ENCODE measurements around the gene MORC2.

Gene MORC2

DNA sequence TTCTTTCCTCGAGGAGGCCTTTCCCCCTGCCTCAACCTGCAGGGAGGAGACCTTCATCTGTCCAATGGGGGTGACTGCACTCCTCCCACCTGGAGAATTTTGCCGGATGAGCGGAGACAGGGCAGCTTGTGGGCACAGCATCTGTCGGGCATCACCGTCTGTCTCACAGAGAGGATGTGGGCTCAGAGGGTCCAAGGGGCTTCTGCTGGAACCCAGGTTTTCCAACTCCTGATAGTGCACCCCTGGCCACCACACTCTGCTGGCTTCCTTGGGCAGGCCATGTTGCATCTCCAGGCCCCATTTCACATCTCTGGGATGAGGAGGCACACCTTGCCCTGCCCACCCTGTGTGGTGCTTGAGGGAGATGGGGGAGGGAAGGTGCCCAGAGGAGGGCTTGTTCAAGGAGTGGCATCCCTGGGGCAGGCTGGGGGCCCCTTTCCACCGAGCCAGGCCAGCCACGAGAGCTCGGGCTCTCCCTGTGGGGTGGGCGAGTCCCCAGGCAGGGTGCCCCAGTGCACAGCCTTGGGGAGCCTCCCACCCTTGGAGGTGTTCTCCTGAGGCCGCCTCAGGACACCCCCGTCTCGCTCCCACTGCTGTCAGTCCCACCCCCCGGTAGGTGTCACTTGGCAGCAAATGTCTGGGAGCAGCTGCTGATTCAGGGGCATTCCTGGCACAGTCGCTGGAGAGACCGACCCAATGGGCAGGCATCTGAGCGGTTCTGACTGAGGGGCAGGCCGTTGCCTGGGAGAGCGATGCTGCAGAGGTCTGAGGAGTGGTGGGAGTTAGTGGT lies 84.2 kb downstream of the MORC2 start:
- TF ChIP-seq, protein P1, sequence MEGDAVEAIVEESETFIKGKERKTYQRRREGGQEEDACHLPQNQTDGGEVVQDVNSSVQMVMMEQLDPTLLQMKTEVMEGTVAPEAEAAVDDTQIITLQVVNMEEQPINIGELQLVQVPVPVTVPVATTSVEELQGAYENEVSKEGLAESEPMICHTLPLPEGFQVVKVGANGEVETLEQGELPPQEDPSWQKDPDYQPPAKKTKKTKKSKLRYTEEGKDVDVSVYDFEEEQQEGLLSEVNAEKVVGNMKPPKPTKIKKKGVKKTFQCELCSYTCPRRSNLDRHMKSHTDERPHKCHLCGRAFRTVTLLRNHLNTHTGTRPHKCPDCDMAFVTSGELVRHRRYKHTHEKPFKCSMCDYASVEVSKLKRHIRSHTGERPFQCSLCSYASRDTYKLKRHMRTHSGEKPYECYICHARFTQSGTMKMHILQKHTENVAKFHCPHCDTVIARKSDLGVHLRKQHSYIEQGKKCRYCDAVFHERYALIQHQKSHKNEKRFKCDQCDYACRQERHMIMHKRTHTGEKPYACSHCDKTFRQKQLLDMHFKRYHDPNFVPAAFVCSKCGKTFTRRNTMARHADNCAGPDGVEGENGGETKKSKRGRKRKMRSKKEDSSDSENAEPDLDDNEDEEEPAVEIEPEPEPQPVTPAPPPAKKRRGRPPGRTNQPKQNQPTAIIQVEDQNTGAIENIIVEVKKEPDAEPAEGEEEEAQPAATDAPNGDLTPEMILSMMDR (IDR thresholded peaks at IDR 0.05; ENCODE audit: low read depth, low read length) = no peak

DNA sequence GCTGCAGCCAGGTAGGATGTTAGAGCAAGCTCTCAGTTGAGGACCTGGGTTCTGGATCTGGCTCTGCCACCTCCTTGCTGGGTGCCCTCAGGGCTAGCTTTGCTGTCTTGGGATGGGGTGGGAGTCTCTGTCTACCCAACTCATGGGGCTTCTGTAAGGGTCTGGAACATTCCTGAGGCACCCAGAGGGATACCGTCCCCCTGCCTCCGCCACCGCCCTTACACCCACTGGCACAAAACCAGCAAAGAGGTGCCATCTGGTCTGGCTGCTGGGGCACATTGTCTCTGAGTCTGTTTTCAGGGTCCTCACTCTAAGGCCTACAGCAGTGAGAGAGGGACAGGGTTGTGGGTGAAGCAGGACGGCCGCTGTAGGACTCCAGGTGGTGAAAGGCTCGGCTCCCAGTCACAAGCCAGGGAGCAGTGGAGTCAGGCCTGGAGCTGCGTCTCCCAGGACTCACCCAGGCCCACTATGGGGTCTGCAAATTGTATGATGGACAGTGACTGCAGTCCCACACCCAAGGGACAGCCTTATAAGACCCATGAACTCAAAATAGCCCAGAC lies 84.9 kb downstream of the MORC2 start:
- H3K4me3 ChIP-seq (ENCODE audit: low read depth, low read length) = no peak overlapping the region
- TF ChIP-seq, protein P1 (IDR thresholded peaks at IDR 0.05; ENCODE audit: low read depth, low read length) = no peak
- no peak for DNase-seq (ENCODE audit: low read depth, low spot score)
- in situ Hi-C loops (cut with HindIII; ENCODE audit: low sequenced_read_pairs) = no loop called here

More for the DNA sequence above, 84.2 kb downstream of the MORC2 start:
- in situ Hi-C loops (cut with HindIII; ENCODE audit: low sequenced_read_pairs) = no loop called here
- no peak for DNase-seq (ENCODE audit: low read depth, low spot score)
- no peak overlapping the region for H3K4me3 ChIP-seq (ENCODE audit: low read depth, low read length)

DNA sequence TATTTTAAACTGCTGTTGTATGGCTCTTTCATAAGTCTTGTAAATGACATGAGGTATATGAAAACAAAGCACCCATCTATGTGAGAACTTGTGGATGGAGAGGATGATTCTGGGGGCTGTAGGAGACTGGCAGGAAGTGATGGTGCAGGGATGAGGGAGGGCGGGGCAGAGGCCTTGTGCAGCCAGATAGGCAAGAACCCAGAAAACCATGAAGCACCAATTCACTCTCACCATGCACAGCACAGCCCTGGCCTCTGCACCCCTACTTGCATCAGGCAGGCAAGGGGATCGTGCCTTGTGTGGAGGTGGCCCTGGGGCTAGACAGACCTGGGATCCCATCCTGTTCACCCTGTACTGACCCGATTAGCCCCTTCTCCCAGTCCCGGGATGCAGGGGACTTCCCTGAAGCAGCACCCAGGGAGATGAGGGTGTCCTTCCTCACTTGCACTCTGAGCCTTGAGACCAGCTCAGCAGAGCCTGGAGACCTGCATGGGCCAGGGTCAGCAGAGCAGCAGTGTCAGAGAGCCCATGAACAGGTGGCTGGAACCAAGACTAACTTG lies 85.5 kb downstream of the MORC2 start:
- TF ChIP-seq, protein P1 (IDR thresholded peaks at IDR 0.05; ENCODE audit: low read depth, low read length) = no peak
- in situ Hi-C loops (cut with HindIII; ENCODE audit: low sequenced_read_pairs) = no loop called here
- no peak overlapping the region for H3K4me3 ChIP-seq (ENCODE audit: low read depth, low read length)
- DNase-seq (ENCODE audit: low read depth, low spot score) = no peak

DNA sequence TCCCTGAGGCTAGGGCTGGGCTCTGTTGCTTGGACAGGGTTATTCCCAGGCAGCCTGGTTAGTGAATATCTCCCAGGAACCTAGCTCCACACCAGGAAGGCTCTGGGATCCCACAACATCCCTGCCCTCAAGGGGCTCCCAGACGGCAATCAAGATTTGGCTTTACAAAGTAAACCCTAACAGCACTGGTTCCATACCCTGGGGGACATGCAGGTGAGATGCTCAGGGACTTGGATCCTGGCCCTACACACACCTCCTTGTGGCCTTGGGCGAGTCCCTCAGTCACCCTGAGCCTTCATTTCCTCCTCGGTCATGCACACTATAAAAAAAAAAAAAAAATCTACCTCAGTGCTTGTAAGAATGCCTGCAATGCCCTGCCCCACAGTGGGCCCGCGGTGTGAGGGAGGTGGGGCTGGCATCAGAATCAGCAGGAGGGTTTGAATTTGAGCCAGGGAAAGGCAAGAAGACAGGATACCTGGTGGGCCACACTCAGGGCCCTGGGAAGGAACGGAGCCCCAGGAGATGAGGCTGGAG lies 86.3 kb downstream of the MORC2 start:
- H3K4me3 ChIP-seq (ENCODE audit: low read depth, low read length) = no peak overlapping the region
- TF ChIP-seq, protein P1 (IDR thresholded peaks at IDR 0.05; ENCODE audit: low read depth, low read length) = no peak
- in situ Hi-C loops (cut with HindIII; ENCODE audit: low sequenced_read_pairs) = no loop called here
- no peak for DNase-seq (ENCODE audit: low read depth, low spot score)

DNA sequence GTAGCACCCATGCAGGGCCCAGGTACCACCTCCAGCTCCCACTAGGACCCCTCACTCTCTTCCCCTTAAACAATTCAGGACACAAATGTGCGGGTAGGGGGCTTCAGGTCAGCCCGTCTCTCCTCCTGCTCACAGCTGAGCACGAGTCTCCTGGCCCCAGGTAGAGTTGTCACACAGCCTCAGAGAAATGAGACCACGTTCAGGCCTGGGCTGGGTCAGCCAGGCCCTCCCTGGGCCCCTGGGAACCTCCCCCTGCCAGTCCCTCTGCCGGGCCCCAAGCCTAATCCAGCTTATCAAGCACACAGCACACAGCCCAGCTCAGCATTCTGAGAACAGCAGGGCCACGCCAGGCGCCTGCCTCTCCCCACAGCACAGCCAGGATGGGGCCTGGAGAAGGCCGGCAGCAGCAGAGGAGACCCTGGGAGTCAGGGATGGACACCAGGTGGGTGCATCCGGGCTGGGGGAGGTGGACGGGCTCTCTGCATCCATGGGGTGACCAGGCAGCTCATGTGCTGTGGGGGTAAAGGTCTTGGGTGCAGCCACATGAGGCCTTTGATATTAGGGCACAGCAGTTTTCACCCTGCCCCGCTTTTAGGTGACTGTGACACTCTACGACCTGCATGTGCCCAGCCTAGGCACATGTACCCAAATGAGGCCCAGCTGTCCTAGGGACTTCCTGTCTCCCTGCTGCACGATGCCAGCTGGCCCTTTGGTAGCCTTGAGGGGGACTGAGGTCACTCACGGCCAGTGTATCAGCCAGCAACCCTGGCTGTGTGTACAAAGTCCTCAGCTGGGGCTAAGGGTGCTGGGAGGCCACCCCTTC lies 87.0 kb downstream of the MORC2 start:
- in situ Hi-C loops (cut with HindIII; ENCODE audit: low sequenced_read_pairs) = no loop called here
- TF ChIP-seq, protein P1 (IDR thresholded peaks at IDR 0.05; ENCODE audit: low read depth, low read length) = no peak
- H3K4me3 ChIP-seq (ENCODE audit: low read depth, low read length) = no peak overlapping the region
- DNase-seq (ENCODE audit: low read depth, low spot score) = no peak

DNA sequence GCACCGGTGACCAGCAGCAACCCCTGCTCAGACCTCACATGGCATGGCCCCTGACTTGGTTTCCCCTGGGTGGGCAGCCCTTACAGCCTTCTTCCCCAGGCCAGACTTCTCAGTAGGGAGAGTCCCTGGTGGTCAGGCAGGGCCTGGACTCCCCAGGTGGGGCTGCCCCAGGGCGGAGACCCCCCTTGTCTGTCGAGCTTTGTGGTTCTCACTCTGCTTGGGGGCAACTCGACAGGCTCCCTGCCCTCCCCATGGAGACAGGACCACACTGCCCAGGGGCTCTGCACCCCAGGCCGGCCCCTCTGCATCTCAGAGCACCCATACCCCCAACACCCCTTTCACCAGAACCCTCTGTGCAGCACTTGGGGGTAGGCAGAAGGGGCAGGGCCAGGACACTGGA lies 87.7 kb downstream of the MORC2 start:
- in situ Hi-C loops (cut with HindIII; ENCODE audit: low sequenced_read_pairs) = no loop called here

More for the DNA sequence above, 87.7 kb downstream of the MORC2 start:
- DNase-seq (ENCODE audit: low read depth, low spot score) = no peak
- TF ChIP-seq, protein P1 (IDR thresholded peaks at IDR 0.05; ENCODE audit: low read depth, low read length) = no peak
- H3K4me3 ChIP-seq (ENCODE audit: low read depth, low read length) = no peak overlapping the region

Measured in astrocyte of the spinal cord (primary cell).